Esophagus muscularis mucosa (tissue), 4 donors: ENCODE measurements around the gene PRR15L.

Source experiments
- EP300 ChIP-seq: sonication (generic); formaldehyde crosslinking; IDR thresholded peaks from one replicate; pipeline ENCODE4 v1.6.1; 2017; ENCODE audit warnings: antibody characterized with exemption
- POLR2A ChIP-seq: fragments of 450-650 bp; IDR thresholded peaks from one replicate; pipeline ENCODE4 v1.6.1; 2017; ENCODE audit warnings: antibody characterized with exemption, moderate library complexity, mild to moderate bottlenecking, low read depth
- TF ChIP-seq, protein P1 (sequence below), 3 experiments: fragments of 200-600 bp in 2 of 3; fragments of 450-650 bp in 1 of 3; sonication (generic) in 2 of 3; IDR thresholded peaks; one replicate each; pipeline ENCODE4 v1.5.1; 2017 to 2019; ENCODE audit warnings: antibody characterized with exemption in 3 of 3, mild to moderate bottlenecking in 2 of 3, moderate library complexity in 1 of 3

DNA sequence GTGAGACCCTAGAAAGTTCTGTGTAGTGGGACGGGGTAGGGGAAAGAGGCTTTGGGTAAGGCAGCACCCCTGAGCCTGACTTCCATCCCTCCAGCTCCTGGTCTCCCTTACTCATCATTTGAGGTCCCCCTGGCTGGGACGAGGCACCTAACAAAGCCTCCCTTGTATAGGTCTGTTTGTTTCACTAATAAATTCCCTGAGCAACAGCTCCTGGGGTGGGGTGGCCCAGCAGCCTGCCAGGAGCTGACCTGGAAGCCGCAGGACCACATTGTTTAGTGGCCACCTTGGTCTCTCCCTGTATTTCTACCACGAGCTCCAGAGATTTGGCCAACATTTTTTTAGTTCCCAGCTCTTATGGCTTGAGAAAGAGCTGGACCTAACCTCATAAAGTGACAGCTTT lies 7.2 kb downstream of the PRR15L start:
- TF ChIP-seq, protein P1, sequence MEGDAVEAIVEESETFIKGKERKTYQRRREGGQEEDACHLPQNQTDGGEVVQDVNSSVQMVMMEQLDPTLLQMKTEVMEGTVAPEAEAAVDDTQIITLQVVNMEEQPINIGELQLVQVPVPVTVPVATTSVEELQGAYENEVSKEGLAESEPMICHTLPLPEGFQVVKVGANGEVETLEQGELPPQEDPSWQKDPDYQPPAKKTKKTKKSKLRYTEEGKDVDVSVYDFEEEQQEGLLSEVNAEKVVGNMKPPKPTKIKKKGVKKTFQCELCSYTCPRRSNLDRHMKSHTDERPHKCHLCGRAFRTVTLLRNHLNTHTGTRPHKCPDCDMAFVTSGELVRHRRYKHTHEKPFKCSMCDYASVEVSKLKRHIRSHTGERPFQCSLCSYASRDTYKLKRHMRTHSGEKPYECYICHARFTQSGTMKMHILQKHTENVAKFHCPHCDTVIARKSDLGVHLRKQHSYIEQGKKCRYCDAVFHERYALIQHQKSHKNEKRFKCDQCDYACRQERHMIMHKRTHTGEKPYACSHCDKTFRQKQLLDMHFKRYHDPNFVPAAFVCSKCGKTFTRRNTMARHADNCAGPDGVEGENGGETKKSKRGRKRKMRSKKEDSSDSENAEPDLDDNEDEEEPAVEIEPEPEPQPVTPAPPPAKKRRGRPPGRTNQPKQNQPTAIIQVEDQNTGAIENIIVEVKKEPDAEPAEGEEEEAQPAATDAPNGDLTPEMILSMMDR (IDR thresholded peaks at IDR 0.05): no peak
- no peak for TF ChIP-seq EP300
- TF ChIP-seq POLR2A: no peak
